GM23338 (cell line): ENCODE data around the gene KIF18A. TPM values are rescaled to one million over a fixed set of nuclear protein-coding genes. Genes with fewer than 3 reads are reported as not detected.

Experiments used
- ATAC-seq: fragments of 200-7000 bp; cut with Tn5 transposase; 3 replicates; pipeline ENCODE4 v1.9.1; 2020
- DNase-seq: peaks from one replicate; pipeline ENCODE4 v3.0.0-alpha.2; 2015; ENCODE audit warnings: low spot score
- H2AFZ ChIP-seq: fragments of 200-600 bp; sonication (generic); 2 replicates; pipeline ENCODE4 v1.8.0; 2016; ENCODE audit warnings: antibody characterized with exemption, mild to moderate bottlenecking, moderate library complexity
- H3F3A ChIP-seq: fragments of 200-600 bp; sonication (generic); replicated peaks from 2 replicates; pipeline ENCODE4 v1.8.0; 2017; ENCODE audit warnings: antibody characterized with exemption, mixed run types, low read depth
- H3K27ac ChIP-seq: fragments of 200-600 bp; sonication (generic); 2 replicates; pipeline ENCODE4 v1.6.1; 2016; ENCODE audit warnings: low read depth
- H3K27me3 ChIP-seq: fragments of 200-600 bp; sonication (generic); 2 replicates; pipeline ENCODE4 v1.8.0; 2016; ENCODE audit warnings: mild to moderate bottlenecking, mixed run types, moderate library complexity; ENCODE audit not compliant: insufficient read depth
- H3K36me3 ChIP-seq: fragments of 200-600 bp; sonication (generic); 2 replicates; pipeline ENCODE4 v1.8.0; 2016; ENCODE audit warnings: mild to moderate bottlenecking; ENCODE audit not compliant: insufficient read depth
- H3K4me1 ChIP-seq: fragments of 200-600 bp; sonication (generic); 2 replicates; pipeline ENCODE4 v1.8.0; 2016; ENCODE audit warnings: mild to moderate bottlenecking, moderate library complexity; ENCODE audit not compliant: insufficient read depth
- H3K4me2 ChIP-seq: fragments of 200-600 bp; sonication (generic); 2 replicates; pipeline ENCODE4 v1.7.1; 2017; ENCODE audit warnings: mixed run types
- H3K4me3 ChIP-seq: fragments of 200-600 bp; sonication (generic); 2 replicates; pipeline ENCODE4 v1.6.1; 2016; ENCODE audit warnings: mixed run types
- H3K79me2 ChIP-seq: fragments of 200-600 bp; sonication (generic); replicated peaks from 2 replicates; pipeline ENCODE4 v1.8.0; 2017; ENCODE audit warnings: mild to moderate bottlenecking; ENCODE audit not compliant: insufficient read depth
- H3K9me2 ChIP-seq: fragments of 200-600 bp; sonication (generic); 2 replicates; pipeline ENCODE4 v1.8.0; 2017; ENCODE audit not compliant: insufficient read depth
- H4K20me1 ChIP-seq: fragments of 200-600 bp; sonication (generic); replicated peaks from 2 replicates; pipeline ENCODE4 v1.8.0; 2017; ENCODE audit warnings: mild to moderate bottlenecking; ENCODE audit not compliant: insufficient read depth
- H3K27ac Mint-ChIP-seq: 2 replicates; pipeline ENCODE4 v1.8.0; 2020; ENCODE audit warnings: inconsistent platforms, mild to moderate bottlenecking, moderate library complexity, mixed read lengths
- H3K27me3 Mint-ChIP-seq: 3 replicates; pipeline ENCODE4 v1.8.0; 2022; ENCODE audit warnings: low read depth, mild to moderate bottlenecking, moderate library complexity, mixed read lengths, inconsistent platforms; ENCODE audit not compliant: insufficient read depth, poor library complexity
- H3K36me3 Mint-ChIP-seq: 3 replicates; pipeline ENCODE4 v1.8.0; 2021; ENCODE audit warnings: low read depth, mild to moderate bottlenecking, inconsistent platforms, moderate library complexity, mixed read lengths
- H3K4me1 Mint-ChIP-seq: 3 replicates; pipeline ENCODE4 v1.8.0; 2020; ENCODE audit warnings: mild to moderate bottlenecking, inconsistent platforms, mixed read lengths
- H3K4me3 Mint-ChIP-seq: 3 replicates; pipeline ENCODE4 v1.8.0; 2021; ENCODE audit warnings: moderate library complexity, mild to moderate bottlenecking, inconsistent platforms, mixed read lengths
- H3K9me3 Mint-ChIP-seq: 3 replicates; pipeline ENCODE4 v1.8.0; 2020; ENCODE audit warnings: moderate library complexity, mild to moderate bottlenecking, inconsistent platforms, mixed read lengths
- CREB1 ChIP-seq: fragments of 250-450 bp; sonication (Bioruptor Pico); IDR thresholded peaks from 2 replicates; pipeline ENCODE4 v1.5.0; 2020; ENCODE audit warnings: low read depth, mild to moderate bottlenecking, moderate library complexity
- EZH2 ChIP-seq: fragments of 200-600 bp; sonication (generic); IDR thresholded peaks from one replicate; pipeline ENCODE4 v1.8.0; 2017; ENCODE audit warnings: antibody characterized with exemption, mild to moderate bottlenecking, low read depth; ENCODE audit not compliant: unreplicated experiment
- EZH2phosphoT487 ChIP-seq: fragments of 200-600 bp; sonication (generic); IDR thresholded peaks from one replicate; pipeline ENCODE4 v1.8.1; 2018; ENCODE audit warnings: antibody characterized with exemption; ENCODE audit not compliant: unreplicated experiment
- JUNB ChIP-seq: IDR thresholded peaks from one replicate; pipeline ENCODE4 v1.6.1; 2016; ENCODE audit warnings: antibody characterized with exemption; ENCODE audit not compliant: unreplicated experiment
- NANOG ChIP-seq: IDR thresholded peaks from 2 replicates; pipeline ENCODE4 v1.6.1; 2016; ENCODE audit warnings: antibody characterized with exemption, borderline replicate concordance
- POLR2AphosphoS5 ChIP-seq: IDR thresholded peaks from 2 replicates; pipeline ENCODE4 v1.6.1; 2016; ENCODE audit warnings: antibody characterized with exemption, low read depth
- STAT1 ChIP-seq: IDR thresholded peaks from one replicate; pipeline ENCODE4 v1.6.1; 2016; ENCODE audit warnings: antibody characterized with exemption; ENCODE audit not compliant: unreplicated experiment
- ZNF114 ChIP-seq: fragments of 250-450 bp; sonication (Bioruptor Pico); IDR thresholded peaks from 2 replicates; pipeline ENCODE4 v1.5.0; 2020; ENCODE audit warnings: mild to moderate bottlenecking, moderate library complexity
- ZNF331 ChIP-seq: fragments of 250-450 bp; sonication (Bioruptor Pico); IDR thresholded peaks from 2 replicates; pipeline ENCODE4 v1.5.0; 2020; ENCODE audit warnings: low read depth, mild to moderate bottlenecking, moderate library complexity
- polyA plus RNA-seq: library from polyadenylated mRNA; unstranded; fragments of >200 nt; fragmentation: Nextera tagmentation; extraction: Ambion mirVana; gene quantifications from 2 replicates; pipeline ENCODE4 v1.2.1, GENCODE V29; 2016
- total RNA-seq: library from RNA; depleted of rRNA; stranded (reverse); fragments of >200 nt; shearing (Covaris generic); gene quantifications from 2 replicates; pipeline ENCODE4 v1.2.3, GENCODE V29; 2014
- TF ChIP-seq, protein P1 (sequence below): IDR thresholded peaks from 2 replicates; pipeline ENCODE4 v1.6.1; 2016; ENCODE audit warnings: antibody characterized with exemption
- TF ChIP-seq, protein P2 (sequence below): fragments of 250-450 bp; sonication (Bioruptor Pico); IDR thresholded peaks from 2 replicates; pipeline ENCODE4 v1.5.0; 2020; ENCODE audit warnings: mild to moderate bottlenecking, moderate library complexity
- TF ChIP-seq, protein P3 (sequence below), 2 experiments: fragments of 200-600 bp in 1 of 2; sonication (generic) in 1 of 2; conservative IDR thresholded peaks; 2 replicates each; pipeline versions ENCODE4 v1.5.1 to v1.6.1; 2016 to 2017; ENCODE audit warnings: antibody characterized with exemption in 2 of 2, low read depth in 2 of 2, mild to moderate bottlenecking in 2 of 2, moderate library complexity in 1 of 2
- TF ChIP-seq, protein P4 (sequence below): IDR thresholded peaks from one replicate; pipeline ENCODE4 v1.6.1; 2018; ENCODE audit warnings: antibody characterized with exemption; ENCODE audit not compliant: unreplicated experiment

The KIF18A gene
- total and polyA plus RNA-seq, 2 experiments from 2014 or later = 22.2 to 26.5 TPM

DNA sequence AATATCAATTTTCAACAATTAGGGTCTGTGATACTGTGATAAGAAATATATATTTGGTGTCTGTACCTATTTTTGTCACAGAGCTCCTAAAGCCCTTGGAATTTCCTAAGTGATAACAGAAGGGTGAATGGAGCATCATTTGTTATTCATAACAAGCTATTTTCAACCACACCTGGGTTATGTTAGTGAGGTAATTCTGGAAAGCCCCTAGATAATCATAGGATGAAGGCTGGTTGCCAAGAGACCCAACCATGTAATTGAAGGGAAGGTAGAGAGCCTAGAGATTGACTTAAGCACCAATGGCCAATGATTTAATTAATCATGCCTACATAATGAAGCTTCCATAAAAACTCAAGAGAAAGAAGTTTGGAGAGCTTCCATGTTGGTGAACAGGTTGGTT lies 109.4 kb downstream of the KIF18A start:
- H3K36me3 ChIP-seq = peaks cover 13% of the 10 kb centered on the region
- no peak overlapping the region for H3K4me3 ChIP-seq
- no peaks in the 10 kb centered on the region for H3K4me1 ChIP-seq
- TF ChIP-seq STAT1 = no peak
- no peak for TF ChIP-seq ZNF114 (CRISPR knock-in tag)
- no peak for TF ChIP-seq EZH2
- TF ChIP-seq CREB1 (CRISPR knock-in tag) = no peak
- TF ChIP-seq POLR2AphosphoS5 = no peak
- TF ChIP-seq, protein P1, sequence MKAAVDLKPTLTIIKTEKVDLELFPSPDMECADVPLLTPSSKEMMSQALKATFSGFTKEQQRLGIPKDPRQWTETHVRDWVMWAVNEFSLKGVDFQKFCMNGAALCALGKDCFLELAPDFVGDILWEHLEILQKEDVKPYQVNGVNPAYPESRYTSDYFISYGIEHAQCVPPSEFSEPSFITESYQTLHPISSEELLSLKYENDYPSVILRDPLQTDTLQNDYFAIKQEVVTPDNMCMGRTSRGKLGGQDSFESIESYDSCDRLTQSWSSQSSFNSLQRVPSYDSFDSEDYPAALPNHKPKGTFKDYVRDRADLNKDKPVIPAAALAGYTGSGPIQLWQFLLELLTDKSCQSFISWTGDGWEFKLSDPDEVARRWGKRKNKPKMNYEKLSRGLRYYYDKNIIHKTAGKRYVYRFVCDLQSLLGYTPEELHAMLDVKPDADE = no peak
- no peak for TF ChIP-seq EZH2phosphoT487
- TF ChIP-seq, protein P2, sequence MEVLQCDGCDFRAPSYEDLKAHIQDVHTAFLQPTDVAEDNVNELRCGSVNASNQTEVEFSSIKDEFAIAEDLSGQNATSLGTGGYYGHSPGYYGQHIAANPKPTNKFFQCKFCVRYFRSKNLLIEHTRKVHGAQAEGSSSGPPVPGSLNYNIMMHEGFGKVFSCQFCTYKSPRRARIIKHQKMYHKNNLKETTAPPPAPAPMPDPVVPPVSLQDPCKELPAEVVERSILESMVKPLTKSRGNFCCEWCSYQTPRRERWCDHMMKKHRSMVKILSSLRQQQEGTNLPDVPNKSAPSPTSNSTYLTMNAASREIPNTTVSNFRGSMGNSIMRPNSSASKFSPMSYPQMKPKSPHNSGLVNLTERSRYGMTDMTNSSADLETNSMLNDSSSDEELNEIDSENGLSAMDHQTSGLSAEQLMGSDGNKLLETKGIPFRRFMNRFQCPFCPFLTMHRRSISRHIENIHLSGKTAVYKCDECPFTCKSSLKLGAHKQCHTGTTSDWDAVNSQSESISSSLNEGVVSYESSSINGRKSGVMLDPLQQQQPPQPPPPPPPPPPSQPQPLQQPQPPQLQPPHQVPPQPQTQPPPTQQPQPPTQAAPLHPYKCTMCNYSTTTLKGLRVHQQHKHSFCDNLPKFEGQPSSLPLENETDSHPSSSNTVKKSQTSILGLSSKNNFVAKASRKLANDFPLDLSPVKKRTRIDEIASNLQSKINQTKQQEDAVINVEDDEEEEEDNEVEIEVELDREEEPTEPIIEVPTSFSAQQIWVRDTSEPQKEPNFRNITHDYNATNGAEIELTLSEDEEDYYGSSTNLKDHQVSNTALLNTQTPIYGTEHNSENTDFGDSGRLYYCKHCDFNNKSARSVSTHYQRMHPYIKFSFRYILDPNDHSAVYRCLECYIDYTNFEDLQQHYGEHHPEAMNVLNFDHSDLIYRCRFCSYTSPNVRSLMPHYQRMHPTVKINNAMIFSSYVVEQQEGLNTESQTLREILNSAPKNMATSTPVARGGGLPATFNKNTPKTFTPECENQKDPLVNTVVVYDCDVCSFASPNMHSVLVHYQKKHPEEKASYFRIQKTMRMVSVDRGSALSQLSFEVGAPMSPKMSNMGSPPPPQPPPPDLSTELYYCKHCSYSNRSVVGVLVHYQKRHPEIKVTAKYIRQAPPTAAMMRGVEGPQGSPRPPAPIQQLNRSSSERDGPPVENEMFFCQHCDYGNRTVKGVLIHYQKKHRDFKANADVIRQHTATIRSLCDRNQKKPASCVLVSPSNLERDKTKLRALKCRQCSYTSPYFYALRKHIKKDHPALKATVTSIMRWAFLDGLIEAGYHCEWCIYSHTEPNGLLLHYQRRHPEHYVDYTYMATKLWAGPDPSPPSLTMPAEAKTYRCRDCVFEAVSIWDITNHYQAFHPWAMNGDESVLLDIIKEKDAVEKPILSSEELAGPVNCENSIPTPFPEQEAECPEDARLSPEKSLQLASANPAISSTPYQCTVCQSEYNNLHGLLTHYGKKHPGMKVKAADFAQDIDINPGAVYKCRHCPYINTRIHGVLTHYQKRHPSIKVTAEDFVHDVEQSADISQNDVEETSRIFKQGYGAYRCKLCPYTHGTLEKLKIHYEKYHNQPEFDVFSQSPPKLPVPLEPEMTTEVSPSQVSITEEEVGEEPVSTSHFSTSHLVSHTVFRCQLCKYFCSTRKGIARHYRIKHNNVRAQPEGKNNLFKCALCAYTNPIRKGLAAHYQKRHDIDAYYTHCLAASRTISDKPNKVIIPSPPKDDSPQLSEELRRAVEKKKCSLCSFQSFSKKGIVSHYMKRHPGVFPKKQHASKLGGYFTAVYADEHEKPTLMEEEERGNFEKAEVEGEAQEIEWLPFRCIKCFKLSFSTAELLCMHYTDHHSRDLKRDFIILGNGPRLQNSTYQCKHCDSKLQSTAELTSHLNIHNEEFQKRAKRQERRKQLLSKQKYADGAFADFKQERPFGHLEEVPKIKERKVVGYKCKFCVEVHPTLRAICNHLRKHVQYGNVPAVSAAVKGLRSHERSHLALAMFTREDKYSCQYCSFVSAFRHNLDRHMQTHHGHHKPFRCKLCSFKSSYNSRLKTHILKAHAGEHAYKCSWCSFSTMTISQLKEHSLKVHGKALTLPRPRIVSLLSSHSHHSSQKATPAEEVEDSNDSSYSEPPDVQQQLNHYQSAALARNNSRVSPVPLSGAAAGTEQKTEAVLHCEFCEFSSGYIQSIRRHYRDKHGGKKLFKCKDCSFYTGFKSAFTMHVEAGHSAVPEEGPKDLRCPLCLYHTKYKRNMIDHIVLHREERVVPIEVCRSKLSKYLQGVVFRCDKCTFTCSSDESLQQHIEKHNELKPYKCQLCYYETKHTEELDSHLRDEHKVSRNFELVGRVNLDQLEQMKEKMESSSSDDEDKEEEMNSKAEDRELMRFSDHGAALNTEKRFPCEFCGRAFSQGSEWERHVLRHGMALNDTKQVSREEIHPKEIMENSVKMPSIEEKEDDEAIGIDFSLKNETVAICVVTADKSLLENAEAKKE = no peak
- TF ChIP-seq, protein P3, sequence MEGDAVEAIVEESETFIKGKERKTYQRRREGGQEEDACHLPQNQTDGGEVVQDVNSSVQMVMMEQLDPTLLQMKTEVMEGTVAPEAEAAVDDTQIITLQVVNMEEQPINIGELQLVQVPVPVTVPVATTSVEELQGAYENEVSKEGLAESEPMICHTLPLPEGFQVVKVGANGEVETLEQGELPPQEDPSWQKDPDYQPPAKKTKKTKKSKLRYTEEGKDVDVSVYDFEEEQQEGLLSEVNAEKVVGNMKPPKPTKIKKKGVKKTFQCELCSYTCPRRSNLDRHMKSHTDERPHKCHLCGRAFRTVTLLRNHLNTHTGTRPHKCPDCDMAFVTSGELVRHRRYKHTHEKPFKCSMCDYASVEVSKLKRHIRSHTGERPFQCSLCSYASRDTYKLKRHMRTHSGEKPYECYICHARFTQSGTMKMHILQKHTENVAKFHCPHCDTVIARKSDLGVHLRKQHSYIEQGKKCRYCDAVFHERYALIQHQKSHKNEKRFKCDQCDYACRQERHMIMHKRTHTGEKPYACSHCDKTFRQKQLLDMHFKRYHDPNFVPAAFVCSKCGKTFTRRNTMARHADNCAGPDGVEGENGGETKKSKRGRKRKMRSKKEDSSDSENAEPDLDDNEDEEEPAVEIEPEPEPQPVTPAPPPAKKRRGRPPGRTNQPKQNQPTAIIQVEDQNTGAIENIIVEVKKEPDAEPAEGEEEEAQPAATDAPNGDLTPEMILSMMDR (conservative IDR thresholded peaks at IDR 0.05; ENCODE audit: low read depth in 2 of 2) = no peak
- no peak for TF ChIP-seq ZNF331
- TF ChIP-seq, protein P4, sequence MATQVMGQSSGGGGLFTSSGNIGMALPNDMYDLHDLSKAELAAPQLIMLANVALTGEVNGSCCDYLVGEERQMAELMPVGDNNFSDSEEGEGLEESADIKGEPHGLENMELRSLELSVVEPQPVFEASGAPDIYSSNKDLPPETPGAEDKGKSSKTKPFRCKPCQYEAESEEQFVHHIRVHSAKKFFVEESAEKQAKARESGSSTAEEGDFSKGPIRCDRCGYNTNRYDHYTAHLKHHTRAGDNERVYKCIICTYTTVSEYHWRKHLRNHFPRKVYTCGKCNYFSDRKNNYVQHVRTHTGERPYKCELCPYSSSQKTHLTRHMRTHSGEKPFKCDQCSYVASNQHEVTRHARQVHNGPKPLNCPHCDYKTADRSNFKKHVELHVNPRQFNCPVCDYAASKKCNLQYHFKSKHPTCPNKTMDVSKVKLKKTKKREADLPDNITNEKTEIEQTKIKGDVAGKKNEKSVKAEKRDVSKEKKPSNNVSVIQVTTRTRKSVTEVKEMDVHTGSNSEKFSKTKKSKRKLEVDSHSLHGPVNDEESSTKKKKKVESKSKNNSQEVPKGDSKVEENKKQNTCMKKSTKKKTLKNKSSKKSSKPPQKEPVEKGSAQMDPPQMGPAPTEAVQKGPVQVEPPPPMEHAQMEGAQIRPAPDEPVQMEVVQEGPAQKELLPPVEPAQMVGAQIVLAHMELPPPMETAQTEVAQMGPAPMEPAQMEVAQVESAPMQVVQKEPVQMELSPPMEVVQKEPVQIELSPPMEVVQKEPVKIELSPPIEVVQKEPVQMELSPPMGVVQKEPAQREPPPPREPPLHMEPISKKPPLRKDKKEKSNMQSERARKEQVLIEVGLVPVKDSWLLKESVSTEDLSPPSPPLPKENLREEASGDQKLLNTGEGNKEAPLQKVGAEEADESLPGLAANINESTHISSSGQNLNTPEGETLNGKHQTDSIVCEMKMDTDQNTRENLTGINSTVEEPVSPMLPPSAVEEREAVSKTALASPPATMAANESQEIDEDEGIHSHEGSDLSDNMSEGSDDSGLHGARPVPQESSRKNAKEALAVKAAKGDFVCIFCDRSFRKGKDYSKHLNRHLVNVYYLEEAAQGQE = no peak
- TF ChIP-seq NANOG = no peak
- TF ChIP-seq JUNB = no peak
- no peaks in the 10 kb centered on the region for H3K27me3 ChIP-seq
- no peaks in the 10 kb centered on the region for H3K27me3 Mint-ChIP-seq
- H3F3A ChIP-seq = no peaks in the 10 kb centered on the region
- no peak overlapping the region for H2AFZ ChIP-seq
- DNase-seq (no peak), ATAC-seq (no peak)
- peaks cover 45% of the 10 kb centered on the region for H3K36me3 Mint-ChIP-seq
- no peaks in the 10 kb centered on the region for H3K9me2 ChIP-seq
- no peak overlapping the region for H3K27ac Mint-ChIP-seq
- no peaks in the 10 kb centered on the region for H3K79me2 ChIP-seq
- peaks cover 4% of the 10 kb centered on the region; the same call in 1 of the 3 replicates for H3K4me1 Mint-ChIP-seq
- no peaks in the 10 kb centered on the region for H4K20me1 ChIP-seq
- no peak overlapping the region for H3K4me3 Mint-ChIP-seq
- peaks cover 48% of the 10 kb centered on the region for H3K9me3 Mint-ChIP-seq
- no peak overlapping the region for H3K27ac ChIP-seq
- H3K4me2 ChIP-seq = no peak overlapping the region
